DND-41 (cell line): Measurements from ENCODE around the gene ARMC2.

Experiments used
- EZH2 ChIP-seq: IDR thresholded peaks from 3 replicates; pipeline ENCODE4 v1.6.1; 2012; ENCODE audit warnings: borderline replicate concordance, low read depth, mild to moderate bottlenecking, moderate library complexity, low read length, inconsistent platforms; ENCODE audit not compliant: severe bottlenecking
- TF ChIP-seq, protein P1 (sequence below): IDR thresholded peaks from 2 replicates; pipeline ENCODE4 v1.5.1; 2012; ENCODE audit warnings: borderline replicate concordance, low read length, moderate library complexity, mild to moderate bottlenecking; ENCODE audit not compliant: poor library complexity, severe bottlenecking; ENCODE audit errors: extremely low read depth

DNA sequence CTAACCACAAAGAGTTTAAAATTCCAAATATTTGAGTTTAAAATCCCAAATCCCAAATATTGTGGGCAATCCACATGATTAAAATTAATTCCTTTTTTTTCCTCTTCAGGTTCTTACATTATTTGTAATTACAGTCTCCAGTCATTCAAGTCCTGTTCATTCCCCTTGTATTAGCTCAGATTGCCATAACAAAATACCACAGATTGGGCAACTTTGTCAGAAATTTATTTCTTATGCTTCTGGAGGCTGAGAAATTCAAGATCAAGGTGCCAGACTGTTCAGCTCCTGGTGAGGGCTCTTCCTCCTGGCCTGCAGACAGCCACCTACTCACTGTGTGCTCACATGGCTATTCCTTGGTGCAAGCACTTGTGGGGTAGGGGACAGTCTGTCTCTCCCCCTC, 105.5 kb downstream of the ARMC2 start:
- TF ChIP-seq, protein P1, sequence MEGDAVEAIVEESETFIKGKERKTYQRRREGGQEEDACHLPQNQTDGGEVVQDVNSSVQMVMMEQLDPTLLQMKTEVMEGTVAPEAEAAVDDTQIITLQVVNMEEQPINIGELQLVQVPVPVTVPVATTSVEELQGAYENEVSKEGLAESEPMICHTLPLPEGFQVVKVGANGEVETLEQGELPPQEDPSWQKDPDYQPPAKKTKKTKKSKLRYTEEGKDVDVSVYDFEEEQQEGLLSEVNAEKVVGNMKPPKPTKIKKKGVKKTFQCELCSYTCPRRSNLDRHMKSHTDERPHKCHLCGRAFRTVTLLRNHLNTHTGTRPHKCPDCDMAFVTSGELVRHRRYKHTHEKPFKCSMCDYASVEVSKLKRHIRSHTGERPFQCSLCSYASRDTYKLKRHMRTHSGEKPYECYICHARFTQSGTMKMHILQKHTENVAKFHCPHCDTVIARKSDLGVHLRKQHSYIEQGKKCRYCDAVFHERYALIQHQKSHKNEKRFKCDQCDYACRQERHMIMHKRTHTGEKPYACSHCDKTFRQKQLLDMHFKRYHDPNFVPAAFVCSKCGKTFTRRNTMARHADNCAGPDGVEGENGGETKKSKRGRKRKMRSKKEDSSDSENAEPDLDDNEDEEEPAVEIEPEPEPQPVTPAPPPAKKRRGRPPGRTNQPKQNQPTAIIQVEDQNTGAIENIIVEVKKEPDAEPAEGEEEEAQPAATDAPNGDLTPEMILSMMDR: no peak
- TF ChIP-seq EZH2: no peak
